AG09309 (cell line): ENCODE results near the gene PRM2.

Experiments used
- DNase-seq: peaks from one replicate; pipeline ENCODE4 v3.0.0-alpha.2; 2010; ENCODE audit warnings: low read depth
- H3K4me3 ChIP-seq: 2 replicates; pipeline ENCODE4 v1.5.1; 2011; ENCODE audit warnings: mild to moderate bottlenecking, low read depth, low read length, moderate library complexity; ENCODE audit not compliant: control insufficient read depth
- CTCF ChIP-seq: IDR thresholded peaks from 2 replicates; pipeline ENCODE4 v1.5.1; 2011; ENCODE audit warnings: mild to moderate bottlenecking, low read depth, low read length, inconsistent platforms; ENCODE audit not compliant: insufficient read depth, control insufficient read depth; ENCODE audit errors: missing control alignments

Gene PRM2

GRCh38 chr16:11307639-11308492, 31.6 kb upstream of the PRM2 start:
- TF ChIP-seq CTCF = no peak
- no peak overlapping the region for H3K4me3 ChIP-seq
- DNase-seq = no peak

- H3K4me3 ChIP-seq = no peak overlapping the region
- no peak for TF ChIP-seq CTCF
- DNase-seq = no peak
Observed at GRCh38 chr16:11306997-11307638, 30.8 kb upstream of the PRM2 start.

- TF ChIP-seq CTCF = no peak
- H3K4me3 ChIP-seq = no peak overlapping the region
- DNase-seq = no peak
Observed at GRCh38 chr16:11306381-11306780, 30.1 kb upstream of the PRM2 start.

GRCh38 chr16:11303405-11304138, 27.3 kb upstream of the PRM2 start:
- no peak overlapping the region for H3K4me3 ChIP-seq
- no peak for DNase-seq
- no peak for TF ChIP-seq CTCF

GRCh38 chr16:11302977-11303376, 26.7 kb upstream of the PRM2 start:
- no peak for DNase-seq
- H3K4me3 ChIP-seq = no peak overlapping the region
- TF ChIP-seq CTCF = no peak

- no peak for DNase-seq
- no peak for TF ChIP-seq CTCF
- H3K4me3 ChIP-seq = no peak overlapping the region
Observed at GRCh38 chr16:11301645-11302501, 25.6 kb upstream of the PRM2 start.
